T-helper 2 cell treated with Interferon-gamma antibody and Interleukin-4, amounts not matched to agents 5 μg/mL and 100 μg/mL, for 36 hours (primary cell): ENCODE data around the gene ATG2A.

Experiments used
- DNase-seq: peaks from one replicate; pipeline ENCODE4 v3.0.0; 2021; ENCODE audit warnings: low spot score
- H3K27ac Mint-ChIP-seq: one replicate; pipeline ENCODE4 v1.8.0; 2021; ENCODE audit warnings: mild to moderate bottlenecking, mixed read lengths
- H3K27me3 Mint-ChIP-seq: one replicate; pipeline ENCODE4 v1.8.0; 2021; ENCODE audit warnings: low read depth, mixed read lengths
- H3K36me3 Mint-ChIP-seq: one replicate; pipeline ENCODE4 v1.8.0; 2021; ENCODE audit warnings: low read depth, mixed read lengths
- H3K4me1 Mint-ChIP-seq: one replicate; pipeline ENCODE4 v1.8.0; 2021; ENCODE audit warnings: low read depth, mixed read lengths
- H3K4me3 Mint-ChIP-seq: one replicate; pipeline ENCODE4 v1.8.0; 2022; ENCODE audit warnings: mild to moderate bottlenecking, moderate library complexity, mixed read lengths
- H3K9me3 Mint-ChIP-seq: one replicate; pipeline ENCODE4 v1.8.0; 2021; ENCODE audit warnings: mixed read lengths

The ATG2A gene

GRCh38 chr11:64879244-64879900 lies 37.6 kb downstream of the ATG2A start:
- Mint-ChIP-seq H3K4me3 (peak overlapping the region; percentile 96), H3K27ac (peak overlapping the region; percentile 97), H3K4me1 (peaks cover 53% of the 10 kb centered on the region), H3K36me3 (peaks cover 31% of the 10 kb centered on the region), H3K27me3 (no peaks in the 10 kb centered on the region), H3K9me3 (no peaks in the 10 kb centered on the region)
- DNase-seq: no peak

GRCh38 chr11:64878494-64879243 lies 38.3 kb downstream of the ATG2A start, which contains the start of gene EHD1:
Gene EHD1 (minus strand): TSS chr11:64878621. CDS start chr11:64878464, 157 bp downstream.
- peak; percentile 98 for DNase-seq
- peak within 1 kb of the TSS; percentile 97 for H3K4me3 Mint-ChIP-seq
- no peaks in the 10 kb centered on the region for H3K27me3 Mint-ChIP-seq
- H3K4me1 Mint-ChIP-seq: peaks cover 51% of the 10 kb centered on the region
- peak within 1 kb of the TSS; percentile 97 for H3K27ac Mint-ChIP-seq
- H3K9me3 Mint-ChIP-seq: no peaks in the 10 kb centered on the region
- H3K36me3 Mint-ChIP-seq: peaks cover 34% of the 10 kb centered on the region

GRCh38 chr11:64878223-64878493 lies 38.9 kb downstream of the ATG2A start:
- H3K9me3 Mint-ChIP-seq: no peaks in the 10 kb centered on the region
- peaks cover 38% of the 10 kb centered on the region for H3K36me3 Mint-ChIP-seq
- H3K27ac Mint-ChIP-seq: peak overlapping the region; percentile 69
- no peaks in the 10 kb centered on the region for H3K27me3 Mint-ChIP-seq
- peak overlapping the region; percentile 97 for H3K4me3 Mint-ChIP-seq
- peaks cover 55% of the 10 kb centered on the region for H3K4me1 Mint-ChIP-seq
- DNase-seq: no peak

GRCh38 chr11:64877390-64878222 lies 39.4 kb downstream of the ATG2A start:
- H3K9me3 Mint-ChIP-seq: no peaks in the 10 kb centered on the region
- H3K27me3 Mint-ChIP-seq: no peaks in the 10 kb centered on the region
- H3K4me3 Mint-ChIP-seq: peak overlapping the region; percentile 97
- DNase-seq: peak; percentile 65
- peaks cover 44% of the 10 kb centered on the region for H3K36me3 Mint-ChIP-seq
- H3K27ac Mint-ChIP-seq: peak overlapping the region; percentile 79
- peaks cover 59% of the 10 kb centered on the region for H3K4me1 Mint-ChIP-seq

- H3K27me3 Mint-ChIP-seq: no peaks in the 10 kb centered on the region
- H3K27ac Mint-ChIP-seq: peak overlapping the region; percentile 79
- H3K36me3 Mint-ChIP-seq: peaks cover 47% of the 10 kb centered on the region
- DNase-seq: no peak
- H3K4me1 Mint-ChIP-seq: peaks cover 62% of the 10 kb centered on the region
- H3K9me3 Mint-ChIP-seq: no peaks in the 10 kb centered on the region
- peak overlapping the region; percentile 97 for H3K4me3 Mint-ChIP-seq
Observed at GRCh38 chr11:64876835-64877341, 40.1 kb downstream of the ATG2A start.

- peak overlapping the region; percentile 97 for H3K4me3 Mint-ChIP-seq
- peak; percentile 64 for DNase-seq
- H3K4me1 Mint-ChIP-seq: peaks cover 66% of the 10 kb centered on the region
- H3K27me3 Mint-ChIP-seq: no peaks in the 10 kb centered on the region
- peaks cover 52% of the 10 kb centered on the region for H3K36me3 Mint-ChIP-seq
- H3K9me3 Mint-ChIP-seq: no peaks in the 10 kb centered on the region
- H3K27ac Mint-ChIP-seq: peak overlapping the region; percentile 79
Observed at GRCh38 chr11:64876229-64876750, 40.7 kb downstream of the ATG2A start.

DNA sequence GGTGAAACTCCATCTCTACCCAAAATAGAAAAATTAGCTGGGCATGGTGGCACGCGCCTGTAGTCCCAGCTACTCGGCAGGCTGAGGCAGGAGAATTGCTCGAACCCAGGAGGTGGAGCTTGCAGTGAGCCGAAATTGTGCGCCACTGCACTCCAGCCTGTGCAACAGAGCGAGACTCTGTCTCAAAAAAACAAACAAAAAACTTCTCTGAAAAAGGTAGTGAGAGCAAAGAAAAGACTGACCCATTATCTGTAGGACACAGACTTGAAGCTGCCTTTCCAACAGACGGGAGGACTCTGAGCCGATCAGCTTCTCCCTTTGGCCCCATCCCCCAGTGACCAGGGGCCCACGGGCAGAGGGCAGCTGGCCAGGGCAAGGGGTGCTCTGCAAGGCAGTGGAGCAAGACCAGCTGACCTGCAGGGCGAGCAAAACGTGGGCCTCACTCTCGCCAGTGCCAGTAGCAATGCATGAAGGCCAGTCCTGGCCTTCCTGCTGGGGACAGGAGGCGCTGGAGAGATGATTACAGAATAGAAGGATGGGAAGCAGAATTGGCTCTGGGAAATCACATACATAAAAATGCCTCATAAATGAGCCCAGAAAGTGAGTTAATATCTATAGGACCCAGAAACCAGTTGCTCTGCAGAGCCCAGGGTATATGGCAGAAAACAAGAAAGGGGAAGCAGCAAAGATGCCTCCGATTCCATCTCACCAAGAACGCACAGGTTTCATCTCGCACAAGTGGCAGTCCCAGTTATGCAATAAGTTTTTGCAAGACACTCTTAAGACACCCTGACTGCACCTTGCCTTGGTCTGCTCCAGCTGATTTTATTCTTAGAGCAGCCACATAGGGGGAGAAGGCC lies 41.4 kb downstream of the ATG2A start:
- peaks cover 54% of the 10 kb centered on the region for H3K36me3 Mint-ChIP-seq
- H3K27ac Mint-ChIP-seq: peak overlapping the region; percentile 79
- no peaks in the 10 kb centered on the region for H3K27me3 Mint-ChIP-seq
- DNase-seq: no peak
- H3K4me3 Mint-ChIP-seq: peak overlapping the region; percentile 97
- H3K4me1 Mint-ChIP-seq: peaks cover 61% of the 10 kb centered on the region
- no peaks in the 10 kb centered on the region for H3K9me3 Mint-ChIP-seq

DNA sequence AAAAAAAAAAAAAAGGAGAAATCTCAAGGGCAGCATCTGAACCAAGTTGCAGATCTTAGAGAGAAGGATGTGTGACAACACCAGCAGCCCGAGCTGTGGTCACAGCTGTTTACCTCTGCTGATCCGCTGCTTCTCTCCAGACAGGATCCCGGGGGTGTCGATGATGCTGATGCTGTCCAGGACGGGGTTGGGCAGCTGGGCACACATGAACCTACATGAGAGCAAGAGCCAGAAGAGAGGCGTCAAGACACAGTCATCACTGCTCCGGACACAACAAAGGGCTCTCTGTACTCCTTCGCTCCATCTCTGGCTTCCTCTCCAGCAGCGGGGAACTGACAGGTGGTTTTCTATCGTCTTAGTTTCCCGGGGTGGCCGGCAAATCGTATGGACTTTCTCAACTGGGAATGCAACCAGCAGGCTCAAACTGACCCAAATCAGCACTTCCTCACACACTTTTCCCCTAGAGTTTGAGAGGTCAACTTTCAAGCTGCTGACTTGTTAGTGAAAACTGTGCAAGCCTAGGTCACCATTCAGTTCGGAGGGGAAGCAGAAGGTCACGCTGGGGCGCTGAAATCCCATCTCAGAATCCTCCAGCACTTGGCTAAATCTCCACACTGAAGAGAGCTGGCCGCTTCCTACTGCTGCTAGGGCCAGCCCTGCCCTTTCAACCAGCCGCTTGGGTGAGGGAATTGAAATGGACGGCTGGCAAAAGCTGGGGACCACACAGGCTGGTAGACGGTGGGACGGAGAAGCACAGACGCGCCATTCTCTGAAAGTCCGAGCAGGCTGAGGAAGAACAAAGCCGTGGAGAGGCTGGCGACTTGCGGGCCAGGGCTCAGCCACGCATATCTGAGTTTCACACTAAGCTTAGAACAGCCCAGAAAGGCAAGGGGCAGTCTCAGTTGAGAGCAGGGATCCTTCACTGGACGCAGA lies 42.4 kb downstream of the ATG2A start:
- Mint-ChIP-seq H3K4me1 (peaks cover 56% of the 10 kb centered on the region), H3K27ac (peak overlapping the region; percentile 50), H3K36me3 (peaks cover 55% of the 10 kb centered on the region), H3K4me3 (peak overlapping the region; percentile 97), H3K27me3 (no peaks in the 10 kb centered on the region), H3K9me3 (no peaks in the 10 kb centered on the region)
- no peak for DNase-seq

DNA sequence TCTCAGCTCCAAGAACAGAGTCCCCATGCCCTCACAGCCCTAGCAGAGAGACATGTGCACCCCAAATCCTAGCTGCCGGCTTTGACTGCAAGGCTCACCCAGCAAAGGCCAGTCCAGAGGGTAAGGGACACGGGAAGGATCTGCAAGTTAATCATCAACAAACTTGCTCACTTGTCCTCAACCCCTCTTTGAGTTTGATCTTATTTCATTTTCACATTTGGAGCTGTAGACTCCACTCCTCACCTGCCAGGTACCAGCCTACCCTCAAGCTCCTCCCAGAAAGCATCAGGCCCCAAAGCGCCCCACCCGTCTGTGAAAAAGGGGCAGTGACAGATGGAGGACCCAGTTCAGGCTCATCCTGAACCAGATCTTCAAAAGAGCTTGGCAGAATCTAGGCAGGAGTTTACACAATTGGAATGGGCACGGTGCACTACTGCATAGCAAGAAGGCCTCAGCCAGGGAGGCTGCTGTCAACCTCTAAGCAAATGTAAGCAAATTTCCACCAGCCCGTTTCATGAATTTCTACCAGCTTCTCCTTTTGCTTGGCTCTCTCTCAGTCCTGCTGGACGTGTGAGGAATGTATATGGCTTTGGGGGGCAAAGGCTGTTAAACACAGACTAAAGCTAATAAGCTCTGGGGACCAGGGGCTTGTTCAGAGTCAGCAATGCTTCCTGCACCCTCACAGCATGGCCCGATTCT lies 44.1 kb downstream of the ATG2A start:
- H3K9me3 Mint-ChIP-seq: no peaks in the 10 kb centered on the region
- H3K27ac Mint-ChIP-seq: peak overlapping the region; percentile 31
- no peaks in the 10 kb centered on the region for H3K27me3 Mint-ChIP-seq
- H3K4me1 Mint-ChIP-seq: peaks cover 62% of the 10 kb centered on the region
- no peak for DNase-seq
- peaks cover 66% of the 10 kb centered on the region for H3K36me3 Mint-ChIP-seq
- H3K4me3 Mint-ChIP-seq: peak overlapping the region; percentile 38

- Mint-ChIP-seq H3K36me3 (peaks cover 63% of the 10 kb centered on the region), H3K27me3 (no peaks in the 10 kb centered on the region), H3K4me1 (peaks cover 61% of the 10 kb centered on the region), H3K4me3 (peak overlapping the region; percentile 76), H3K27ac (peak overlapping the region; percentile 82), H3K9me3 (no peaks in the 10 kb centered on the region)
- DNase-seq: no peak
Observed at GRCh38 chr11:64871492-64871891, 45.5 kb downstream of the ATG2A start.

- Mint-ChIP-seq H3K36me3 (peaks cover 63% of the 10 kb centered on the region), H3K9me3 (peaks cover 3% of the 10 kb centered on the region), H3K27ac (peak overlapping the region; percentile 82), H3K27me3 (no peaks in the 10 kb centered on the region), H3K4me3 (peak overlapping the region; percentile 76), H3K4me1 (peaks cover 60% of the 10 kb centered on the region)
- no peak for DNase-seq
Observed at GRCh38 chr11:64870893-64871466, 46.0 kb downstream of the ATG2A start.
